H9 (cell line): ENCODE data around the gene POLR3C. TPM values are rescaled to one million over a fixed set of nuclear protein-coding genes. Genes with fewer than 3 reads are reported as not detected.

Experiments used
- DNase-seq: peaks from one replicate; pipeline ENCODE4 v3.0.0-alpha.2; 2017
- H2AFZ ChIP-seq: one replicate; pipeline ENCODE4 v1.6.1; 2013; ENCODE audit warnings: mild to moderate bottlenecking, low read length, control low read depth, moderate library complexity
- H2AK5ac ChIP-seq: 2 replicates; pipeline ENCODE4 v1.6.1; 2013; ENCODE audit warnings: low read length, control low read depth, mixed read lengths; ENCODE audit not compliant: insufficient read length
- H2BK120ac ChIP-seq: one replicate; pipeline ENCODE4 v1.6.1; 2013; ENCODE audit warnings: low read depth, mild to moderate bottlenecking, low read length, control low read depth, inconsistent platforms; ENCODE audit not compliant: poor library complexity, severe bottlenecking
- H2BK12ac ChIP-seq: 2 replicates; pipeline ENCODE4 v1.6.1; 2013; ENCODE audit warnings: low read length, control low read depth, mixed read lengths, low read depth; ENCODE audit not compliant: insufficient read length
- H2BK15ac ChIP-seq: 2 replicates; pipeline ENCODE4 v1.6.1; 2013; ENCODE audit warnings: low read depth, low read length, control low read depth
- H2BK20ac ChIP-seq: one replicate; pipeline ENCODE4 v1.6.1; 2013; ENCODE audit warnings: low read depth, mild to moderate bottlenecking, low read length, control low read depth, inconsistent platforms; ENCODE audit not compliant: poor library complexity, severe bottlenecking
- H2BK5ac ChIP-seq: 2 replicates; pipeline ENCODE4 v1.6.1; 2013; ENCODE audit warnings: low read length, control low read depth, mixed read lengths; ENCODE audit not compliant: insufficient read length
- H3K14ac ChIP-seq: 2 replicates; pipeline ENCODE4 v1.6.1; 2013; ENCODE audit warnings: low read length, control low read depth; ENCODE audit not compliant: insufficient read depth
- H3K18ac ChIP-seq: 2 replicates; pipeline ENCODE4 v1.6.1; 2013; ENCODE audit warnings: low read depth, mild to moderate bottlenecking, mixed read lengths, low read length, control low read depth; ENCODE audit not compliant: insufficient read length
- H3K23ac ChIP-seq: 2 replicates; pipeline ENCODE4 v1.6.1; 2013; ENCODE audit warnings: low read length, control low read depth, mixed read lengths, low read depth; ENCODE audit not compliant: insufficient read length
- H3K23me2 ChIP-seq: 2 replicates; pipeline ENCODE4 v1.6.1; 2013; ENCODE audit warnings: low read depth, mild to moderate bottlenecking, mixed read lengths, low read length, control low read depth; ENCODE audit not compliant: insufficient read length, poor library complexity, severe bottlenecking
- H3K27ac ChIP-seq: 2 replicates; pipeline ENCODE4 v1.5.1; 2013; ENCODE audit warnings: low read length, control low read depth, mixed read lengths, low read depth; ENCODE audit not compliant: insufficient read length
- H3K27me3 ChIP-seq: 2 replicates; pipeline ENCODE4 v1.6.1; 2013; ENCODE audit warnings: low read length, control low read depth, inconsistent platforms; ENCODE audit not compliant: insufficient read depth
- H3K4ac ChIP-seq: 2 replicates; pipeline ENCODE4 v1.6.1; 2013; ENCODE audit warnings: low read depth, mild to moderate bottlenecking, control low read depth, inconsistent platforms, low read length, moderate library complexity
- H3K4me1 ChIP-seq: 2 replicates; pipeline ENCODE4 v1.6.1; 2013; ENCODE audit warnings: low read length, control low read depth, inconsistent platforms; ENCODE audit not compliant: insufficient read depth
- H3K4me2 ChIP-seq: 2 replicates; pipeline ENCODE4 v1.6.1; 2013; ENCODE audit warnings: low read length, control low read depth, mixed read lengths; ENCODE audit not compliant: insufficient read length, insufficient read depth
- H3K56ac ChIP-seq: 2 replicates; pipeline ENCODE4 v1.6.1; 2013; ENCODE audit warnings: low read depth, mild to moderate bottlenecking, mixed read lengths, low read length, control low read depth; ENCODE audit not compliant: insufficient read length
- H3K79me1 ChIP-seq: 2 replicates; pipeline ENCODE4 v1.6.1; 2013; ENCODE audit warnings: low read depth, mild to moderate bottlenecking, moderate library complexity, low read length, control low read depth, inconsistent platforms; ENCODE audit not compliant: insufficient read depth, poor library complexity, severe bottlenecking
- H3K79me2 ChIP-seq: 2 replicates; pipeline ENCODE4 v1.6.1; 2013; ENCODE audit warnings: low read length, control low read depth, inconsistent platforms; ENCODE audit not compliant: insufficient read depth
- H3K9ac ChIP-seq: 2 replicates; pipeline ENCODE4 v1.6.1; 2013; ENCODE audit warnings: low read length, control low read depth, mixed read lengths; ENCODE audit not compliant: insufficient read length; ENCODE audit errors: extremely low read depth
- H3K9me3 ChIP-seq: one replicate; pipeline ENCODE4 v1.6.1; 2013; ENCODE audit warnings: low read depth, low read length, inconsistent platforms; ENCODE audit not compliant: control insufficient read depth
- H3T11ph ChIP-seq: one replicate; pipeline ENCODE4 v1.6.1; 2013; ENCODE audit warnings: mild to moderate bottlenecking, low read length, control low read depth, inconsistent platforms
- H4K20me1 ChIP-seq: one replicate; pipeline ENCODE4 v1.6.1; 2013; ENCODE audit not compliant: control insufficient read depth, insufficient read length, insufficient read depth
- H4K5ac ChIP-seq: 2 replicates; pipeline ENCODE4 v1.6.1; 2013; ENCODE audit warnings: low read depth, mild to moderate bottlenecking, mixed read lengths, low read length, control low read depth; ENCODE audit not compliant: insufficient read length
- H4K8ac ChIP-seq: replicated peaks from 2 replicates; pipeline ENCODE4 v1.6.1; 2013; ENCODE audit warnings: low read length, control low read depth, mixed read lengths, low read depth; ENCODE audit not compliant: insufficient read length
- H4K91ac ChIP-seq: 2 replicates; pipeline ENCODE4 v1.6.1; 2013; ENCODE audit warnings: low read depth, mild to moderate bottlenecking, moderate library complexity, mixed read lengths, low read length, control low read depth; ENCODE audit not compliant: insufficient read length
- H3K27ac Mint-ChIP-seq, 3 experiments: 2 replicates in 2 of 3; 3 replicates in 1 of 3; pipeline ENCODE4 v1.8.0; 2020 to 2021; ENCODE audit warnings: mixed read lengths in 3 of 3, mild to moderate bottlenecking in 1 of 3, moderate library complexity in 1 of 3
- H3K27me3 Mint-ChIP-seq: 2 replicates; pipeline ENCODE4 v1.8.0; 2021; ENCODE audit warnings: low read depth, mild to moderate bottlenecking, moderate library complexity, mixed read lengths
- H3K36me3 Mint-ChIP-seq, 3 experiments: 2 replicates in 2 of 3; 3 replicates in 1 of 3; pipeline ENCODE4 v1.8.0; 2020 to 2021; ENCODE audit warnings: low read depth in 3 of 3, mixed read lengths in 3 of 3; ENCODE audit not compliant: insufficient read depth in 1 of 3
- H3K4me1 Mint-ChIP-seq, 2 experiments: 2 replicates each; pipeline ENCODE4 v1.8.0; 2020; ENCODE audit warnings: mixed read lengths in 2 of 2
- H3K4me3 Mint-ChIP-seq, 2 experiments: 2 replicates in 1 of 2; 3 replicates in 1 of 2; pipeline ENCODE4 v1.8.0; 2020 to 2021; ENCODE audit warnings: mild to moderate bottlenecking in 2 of 2, mixed read lengths in 2 of 2, moderate library complexity in 1 of 2
- H3K9me3 Mint-ChIP-seq, 2 experiments: 2 replicates in 1 of 2; 3 replicates in 1 of 2; pipeline ENCODE4 v1.8.0; 2020; ENCODE audit warnings: mild to moderate bottlenecking in 2 of 2, mixed read lengths in 2 of 2, moderate library complexity in 1 of 2
- CTCF ChIP-seq: fragments of 200-600 bp; sonication (generic); conservative IDR thresholded peaks from 3 replicates; pipeline ENCODE4 v1.8.0; 2021; ENCODE audit warnings: antibody characterized with exemption, mild to moderate bottlenecking
- WGBS: extraction: QIAGEN DNeasy Blood & Tissue Kit; methylation state at CpG from one replicate; pipeline ENCODE4 v1.1.7; 2013; ENCODE audit warnings: missing lambda C conversion rate, low lambda C conversion rate, mixed read lengths; ENCODE audit not compliant: insufficient read length; ENCODE audit errors: extremely low coverage; 5-methylcytosine and 5-hydroxymethylcytosine counted together
- total RNA-seq: library from RNA; stranded (reverse); gene quantifications from 2 replicates; pipeline ENCODE4 v1.2.1, GENCODE V29; 2021

The POLR3C gene
- total RNA-seq, 1 experiment from 2014 or later: 37.2 TPM

- Histone ChIP-seq H3K27ac (no peak overlapping the region), H4K20me1 (no peaks in the 10 kb centered on the region), H4K5ac (no peak overlapping the region), H3K4me1 (no peaks in the 10 kb centered on the region), H2BK5ac (no peak overlapping the region), H3K23ac (no peak overlapping the region), H2BK12ac (no peak overlapping the region), H2BK120ac (no peak overlapping the region), H3K79me2 (no peaks in the 10 kb centered on the region), H3K9ac (no peak overlapping the region), H2BK20ac (no peak overlapping the region), H3K4ac (no peak overlapping the region), H3K9me3 (no peaks in the 10 kb centered on the region), H2BK15ac (no peak overlapping the region), H4K8ac (no peak overlapping the region), H4K91ac (no peak overlapping the region), H3K18ac (no peak overlapping the region), H2AFZ (no peak overlapping the region), H3K56ac (no peak overlapping the region), H3K4me2 (no peak overlapping the region), H2AK5ac (no peak overlapping the region), H3T11ph (no peak overlapping the region), H3K14ac (no peak overlapping the region), H3K23me2 (no peaks in the 10 kb centered on the region), H3K79me1 (no peaks in the 10 kb centered on the region), H3K27me3 (no peaks in the 10 kb centered on the region)
- no peak overlapping the region for H3K27ac Mint-ChIP-seq
- peaks cover 30 to 87% (median 65%) of the 10 kb centered on the region in 3 experiments for H3K36me3 Mint-ChIP-seq
- no peak overlapping the region for H3K4me3 Mint-ChIP-seq
- no peak for DNase-seq
- no peaks in the 10 kb centered on the region for H3K9me3 Mint-ChIP-seq
- no peaks in the 10 kb centered on the region for H3K4me1 Mint-ChIP-seq
- WGBS: no CpG with 5 or more reads among the region's 1 CpG
- no peaks in the 10 kb centered on the region for H3K27me3 Mint-ChIP-seq
- TF ChIP-seq CTCF: no peak
Measured at GRCh38 chr1:145837656-145838055, 13.7 kb downstream of the POLR3C start.
